GM12801 (cell line): Measurements from ENCODE around the gene NFIA.

Source experiments
- TF ChIP-seq, protein P1 (sequence below): IDR thresholded peaks from one replicate; pipeline ENCODE4 v1.5.1; 2011; ENCODE audit warnings: control low read depth; ENCODE audit not compliant: insufficient read length; ENCODE audit errors: extremely low read depth

NFIA gene

DNA sequence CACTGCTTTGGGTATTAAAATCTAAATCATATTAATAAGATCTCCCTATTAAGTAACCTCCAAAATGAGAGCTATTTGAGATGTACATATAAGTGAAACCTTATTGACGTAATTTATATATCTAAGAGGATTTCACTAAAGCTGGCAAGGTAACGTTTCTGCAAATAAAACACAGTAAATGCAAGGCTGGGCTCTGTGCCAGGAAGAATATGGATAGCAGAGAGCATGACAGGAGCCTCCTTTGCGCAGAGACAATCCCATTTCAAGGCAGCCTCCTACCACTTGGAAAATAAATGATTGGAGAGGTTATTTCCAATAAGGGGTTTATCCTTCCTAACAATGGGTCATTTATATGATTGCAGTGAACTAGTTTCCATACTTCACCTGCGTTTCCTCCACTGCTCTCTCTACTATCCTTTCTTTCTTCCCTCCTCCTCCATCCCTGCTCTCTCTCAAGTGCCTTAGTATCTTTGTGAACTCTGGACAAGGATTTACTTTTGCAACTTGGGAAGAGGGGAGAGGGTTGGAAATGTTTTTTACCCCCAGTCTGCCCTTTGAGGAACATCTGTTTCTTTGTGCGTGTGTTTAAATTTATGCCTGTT is 3.0 kb upstream of the NFIA start:
- TF ChIP-seq, protein P1, sequence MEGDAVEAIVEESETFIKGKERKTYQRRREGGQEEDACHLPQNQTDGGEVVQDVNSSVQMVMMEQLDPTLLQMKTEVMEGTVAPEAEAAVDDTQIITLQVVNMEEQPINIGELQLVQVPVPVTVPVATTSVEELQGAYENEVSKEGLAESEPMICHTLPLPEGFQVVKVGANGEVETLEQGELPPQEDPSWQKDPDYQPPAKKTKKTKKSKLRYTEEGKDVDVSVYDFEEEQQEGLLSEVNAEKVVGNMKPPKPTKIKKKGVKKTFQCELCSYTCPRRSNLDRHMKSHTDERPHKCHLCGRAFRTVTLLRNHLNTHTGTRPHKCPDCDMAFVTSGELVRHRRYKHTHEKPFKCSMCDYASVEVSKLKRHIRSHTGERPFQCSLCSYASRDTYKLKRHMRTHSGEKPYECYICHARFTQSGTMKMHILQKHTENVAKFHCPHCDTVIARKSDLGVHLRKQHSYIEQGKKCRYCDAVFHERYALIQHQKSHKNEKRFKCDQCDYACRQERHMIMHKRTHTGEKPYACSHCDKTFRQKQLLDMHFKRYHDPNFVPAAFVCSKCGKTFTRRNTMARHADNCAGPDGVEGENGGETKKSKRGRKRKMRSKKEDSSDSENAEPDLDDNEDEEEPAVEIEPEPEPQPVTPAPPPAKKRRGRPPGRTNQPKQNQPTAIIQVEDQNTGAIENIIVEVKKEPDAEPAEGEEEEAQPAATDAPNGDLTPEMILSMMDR = no peak

- TF ChIP-seq, protein P1 = no peak
Observed at GRCh38 chr1:61079898-61080336, 2.4 kb upstream of the NFIA start.

DNA sequence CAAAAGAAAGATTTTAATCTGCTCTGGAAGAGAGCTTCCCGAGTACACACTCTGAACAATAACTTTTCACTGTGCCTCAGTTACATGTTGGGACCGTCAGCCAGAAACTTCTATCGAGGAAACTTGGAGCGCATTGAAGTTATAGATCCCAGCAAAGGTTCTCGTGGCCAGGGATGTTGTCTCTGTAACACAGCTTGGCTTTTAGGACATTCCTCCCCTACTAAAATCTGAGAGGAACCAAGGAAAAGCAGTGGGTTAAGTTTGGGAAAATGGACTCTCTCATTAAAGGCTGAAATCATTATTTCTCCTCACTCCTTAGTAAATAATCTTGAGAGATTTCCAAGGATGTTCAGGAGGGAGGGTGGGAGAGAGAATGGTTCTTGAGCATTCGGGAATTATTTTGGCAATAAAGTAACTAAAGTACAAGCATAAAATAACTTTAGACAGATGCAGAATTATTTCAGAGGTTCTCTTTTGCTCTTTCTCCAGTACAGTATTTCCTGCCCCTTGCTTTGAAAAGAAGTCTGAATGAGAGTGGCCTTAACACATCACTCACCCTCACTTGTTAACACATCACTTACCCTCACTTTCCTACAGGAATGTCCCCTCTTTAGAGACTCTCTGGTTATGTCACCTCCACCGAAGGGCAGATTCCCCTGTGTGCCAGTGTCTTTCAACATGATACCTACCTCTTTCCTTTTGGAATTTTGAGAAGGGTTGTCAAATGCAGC is 1.8 kb upstream of the NFIA start:
- TF ChIP-seq, protein P1 = no peak

DNA sequence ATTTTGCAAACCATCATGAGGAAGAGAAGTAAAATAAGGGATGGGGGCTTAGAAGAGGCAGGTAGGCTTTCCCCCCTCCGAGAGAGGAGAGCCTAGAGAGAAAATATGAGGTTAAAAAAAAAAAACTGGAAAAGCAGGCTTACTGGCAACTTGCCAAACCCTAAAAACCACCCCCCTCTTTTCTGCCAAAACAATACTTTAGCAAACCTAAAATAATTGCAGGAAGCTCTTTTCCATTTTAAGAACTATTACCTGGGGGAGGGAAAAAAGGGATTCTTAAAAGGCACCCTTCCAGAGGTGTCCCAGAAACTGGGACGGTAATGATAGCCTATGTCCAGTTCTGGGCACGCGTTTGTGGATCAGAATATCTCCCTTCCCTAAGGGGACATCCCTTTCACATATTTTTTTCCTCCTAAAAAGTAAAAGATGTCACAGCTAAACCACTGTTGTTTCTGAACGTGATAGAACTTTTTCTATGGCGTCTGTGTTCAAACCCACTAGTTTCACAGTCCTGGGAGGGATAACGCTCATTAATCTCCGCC is 1.1 kb upstream of the NFIA start:
- TF ChIP-seq, protein P1 = no peak

DNA sequence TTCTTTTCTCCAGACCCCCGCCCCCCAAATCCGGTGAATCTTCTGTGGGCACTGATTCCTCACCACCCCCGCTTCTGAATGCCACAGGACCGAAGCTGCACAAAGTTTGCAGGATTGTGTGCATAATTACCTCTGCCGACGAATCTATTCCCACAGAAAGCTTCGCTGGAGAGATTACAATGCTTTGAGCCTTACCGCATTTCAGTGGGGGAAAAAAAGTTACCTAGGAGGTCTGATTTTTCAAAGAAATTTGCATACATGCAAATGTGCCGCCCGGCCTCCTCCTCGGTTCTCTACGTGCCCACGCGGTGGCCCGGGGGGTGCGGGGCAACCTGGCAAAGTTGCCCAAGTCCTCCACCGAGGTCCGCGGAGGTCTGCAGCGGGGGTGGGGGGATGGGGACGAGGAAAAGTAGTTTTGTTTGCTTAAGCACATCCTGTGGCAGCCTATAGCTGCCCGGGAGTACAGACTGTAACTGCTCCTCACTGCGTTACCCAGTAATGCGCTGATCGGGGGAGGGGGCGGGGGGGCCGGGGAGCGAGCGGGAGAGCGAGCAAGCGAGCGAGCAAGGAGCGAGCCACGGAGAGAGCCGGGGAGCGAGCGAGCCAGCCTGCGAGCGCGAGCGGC is 563 bp upstream of the NFIA start:
- TF ChIP-seq, protein P1 = no peak

DNA sequence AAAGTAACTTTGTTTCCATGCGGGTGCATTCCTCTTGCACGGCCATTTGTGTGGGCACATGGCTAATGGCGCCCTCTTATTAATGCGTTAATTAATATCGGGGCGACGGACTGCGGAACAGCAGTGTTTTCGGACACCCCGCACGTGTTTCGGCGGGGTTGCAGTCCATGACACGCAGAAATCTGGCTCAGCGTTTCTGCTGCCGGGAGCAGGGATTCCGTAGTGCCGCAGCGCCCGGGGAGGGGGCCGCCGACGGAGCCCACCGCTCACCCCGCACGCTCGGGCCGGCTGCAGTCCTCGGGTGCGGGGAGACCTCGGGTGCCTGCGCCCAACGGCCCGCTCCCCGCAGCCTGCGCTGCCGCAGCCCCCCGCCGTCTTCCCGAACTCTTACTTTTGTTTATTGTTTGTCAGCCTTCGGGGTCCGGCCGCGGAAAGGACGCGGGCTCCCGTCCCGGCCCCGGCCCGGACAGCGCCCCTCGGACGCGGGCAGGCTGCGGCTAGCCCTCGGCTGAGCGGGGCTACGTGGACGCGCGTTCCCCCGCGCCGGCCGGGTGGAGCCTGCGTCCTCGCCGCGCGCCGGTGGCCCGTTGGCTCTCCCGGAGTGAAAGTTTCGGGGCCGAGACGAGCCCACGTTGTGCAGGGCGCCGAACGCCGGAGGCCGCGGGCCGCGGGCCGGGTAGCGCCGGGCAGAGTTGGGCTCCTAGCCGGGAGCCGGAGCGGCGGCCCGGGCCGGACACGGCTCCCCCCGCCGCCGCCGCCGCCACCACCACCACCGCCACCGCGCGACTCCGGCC is 849 bp downstream of the NFIA start:
- TF ChIP-seq, protein P1 = no peak
